Sigmoid colon (tissue), 7 donors: ENCODE data around the gene EIF4E. TPM values are rescaled to one million over a fixed set of nuclear protein-coding genes. Genes with fewer than 3 reads are reported as not detected.

Experiments used
- DNase-seq: peaks from one replicate; pipeline ENCODE4 v3.0.0-alpha.2; 2019
- H3K27ac ChIP-seq, 4 donors: fragments of 200-600 bp; sonication (generic); one replicate each; pipeline ENCODE4 v1.5.1; 2016 to 2019; ENCODE audit warnings: mild to moderate bottlenecking in 1 of 4
- H3K27me3 ChIP-seq, 3 donors: fragments of 200-600 bp; sonication (generic); one replicate each; pipeline ENCODE4 v1.5.1; 2019; ENCODE audit warnings: mild to moderate bottlenecking in 1 of 3
- H3K36me3 ChIP-seq, 4 donors: fragments of 200-600 bp; sonication (generic); one replicate each; pipeline ENCODE4 v1.5.1; 2016 to 2019
- H3K4me1 ChIP-seq, 4 donors: fragments of 200-600 bp; sonication (generic); one replicate each; pipeline ENCODE4 v1.5.1; 2017 to 2019
- H3K4me3 ChIP-seq, 4 donors: fragments of 200-600 bp; sonication (generic); one replicate each; pipeline ENCODE4 v1.5.1; 2017 to 2019; ENCODE audit warnings: mild to moderate bottlenecking in 2 of 4, moderate library complexity in 1 of 4
- H3K9me3 ChIP-seq, 4 donors: fragments of 200-600 bp in 3 of 4; sonication (generic) in 3 of 4; one replicate each; pipeline versions ENCODE4 v1.5.1 to v1.6.1; 2013 to 2019
- EP300 ChIP-seq, 4 donors: sonication (generic); formaldehyde crosslinking; IDR thresholded peaks; one replicate each; pipeline ENCODE4 v1.6.1; 2017; ENCODE audit warnings: antibody characterized with exemption in 4 of 4
- POLR2A ChIP-seq, 2 donors: fragments of 450-650 bp; IDR thresholded peaks; one replicate each; pipeline ENCODE4 v1.6.1; 2016; ENCODE audit warnings: antibody characterized with exemption in 2 of 2, mild to moderate bottlenecking in 2 of 2, moderate library complexity in 2 of 2
- POLR2AphosphoS5 ChIP-seq, 4 donors: sonication (generic); formaldehyde crosslinking; IDR thresholded peaks; one replicate each; pipeline ENCODE4 v1.6.1; 2017; ENCODE audit warnings: antibody characterized with exemption in 4 of 4
- WGBS, 2 donors: extraction: QIAGEN DNeasy Blood & Tissue Kit; methylation state at CpG; one replicate each; pipeline ENCODE4 v1.1.7; 2013; 5-methylcytosine and 5-hydroxymethylcytosine counted together
- intact Hi-C: fragments of 100-400 bp; cut with DNase I; formaldehyde crosslinking; loops from one replicate; pipeline ENCODE4 v1.15.1; 2023
- polyA plus RNA-seq, 3 donors: library from polyadenylated mRNA; stranded (reverse); fragments of 200-250 nt; gene quantifications; one replicate each; pipeline ENCODE4 v1.2.3, GENCODE V29; 2013
- total RNA-seq, 4 donors: library from RNA; depleted of rRNA; stranded (reverse); fragments of >200 nt; gene quantifications; one replicate each; pipeline ENCODE4 v1.1.0, GENCODE V29; 2016
- TF ChIP-seq, protein P1 (sequence below), 4 experiments: fragments of 450-650 bp in 3 of 4; fragments of 200-600 bp in 1 of 4; IDR thresholded peaks; one replicate each; pipeline ENCODE4 v1.5.1; 2016 to 2019; ENCODE audit warnings: antibody characterized with exemption in 4 of 4, mild to moderate bottlenecking in 3 of 4, moderate library complexity in 2 of 4
- donor health status: healthy with polysubstance abuse.
- donor health status: Bipolar disorder and iron deficiency.
- donor health status: healthy.

The EIF4E gene
- total and polyA plus RNA-seq, 7 donors: 38.5 to 115 (median 74.5) TPM

DNA sequence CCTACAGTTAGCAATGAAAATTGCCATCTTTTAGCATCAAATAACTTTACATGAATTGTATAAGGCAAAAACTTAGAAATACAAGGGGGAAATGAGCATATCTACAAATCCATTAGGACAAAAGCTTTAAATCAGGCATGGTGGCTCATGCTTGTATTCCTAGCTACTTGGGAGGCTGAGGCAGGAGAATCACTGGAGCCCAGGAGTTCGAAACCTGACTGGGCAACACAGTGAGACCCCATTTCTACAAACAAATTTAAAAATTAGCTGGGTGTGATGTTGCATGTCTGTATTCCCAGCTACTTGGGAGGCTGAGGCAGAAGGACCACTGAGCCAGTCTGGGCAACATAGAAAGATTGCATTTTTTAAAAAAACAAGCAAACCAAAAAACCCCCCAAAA lies 61.3 kb downstream of the EIF4E start:
- 94% methylated on average over 1 of the region's 1 CpG for WGBS, 2 donors
- no peak for DNase-seq
- Histone ChIP-seq H3K4me1 (no peaks in the 10 kb centered on the region), H3K9me3 (no peaks in the 10 kb centered on the region), H3K4me3 (no peak overlapping the region), H3K27me3 (no peaks in the 10 kb centered on the region), H3K36me3 (no peaks in the 10 kb centered on the region), H3K27ac (no peak overlapping the region)
- TF ChIP-seq, protein P1, sequence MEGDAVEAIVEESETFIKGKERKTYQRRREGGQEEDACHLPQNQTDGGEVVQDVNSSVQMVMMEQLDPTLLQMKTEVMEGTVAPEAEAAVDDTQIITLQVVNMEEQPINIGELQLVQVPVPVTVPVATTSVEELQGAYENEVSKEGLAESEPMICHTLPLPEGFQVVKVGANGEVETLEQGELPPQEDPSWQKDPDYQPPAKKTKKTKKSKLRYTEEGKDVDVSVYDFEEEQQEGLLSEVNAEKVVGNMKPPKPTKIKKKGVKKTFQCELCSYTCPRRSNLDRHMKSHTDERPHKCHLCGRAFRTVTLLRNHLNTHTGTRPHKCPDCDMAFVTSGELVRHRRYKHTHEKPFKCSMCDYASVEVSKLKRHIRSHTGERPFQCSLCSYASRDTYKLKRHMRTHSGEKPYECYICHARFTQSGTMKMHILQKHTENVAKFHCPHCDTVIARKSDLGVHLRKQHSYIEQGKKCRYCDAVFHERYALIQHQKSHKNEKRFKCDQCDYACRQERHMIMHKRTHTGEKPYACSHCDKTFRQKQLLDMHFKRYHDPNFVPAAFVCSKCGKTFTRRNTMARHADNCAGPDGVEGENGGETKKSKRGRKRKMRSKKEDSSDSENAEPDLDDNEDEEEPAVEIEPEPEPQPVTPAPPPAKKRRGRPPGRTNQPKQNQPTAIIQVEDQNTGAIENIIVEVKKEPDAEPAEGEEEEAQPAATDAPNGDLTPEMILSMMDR (IDR thresholded peaks at IDR 0.05): no peak
- TF ChIP-seq POLR2AphosphoS5 (IDR thresholded peaks at IDR 0.05) (no peak), POLR2A (IDR thresholded peaks at IDR 0.05) (no peak), EP300 (IDR thresholded peaks at IDR 0.05) (no peak)
- intact Hi-C loops: no loop called here

DNA sequence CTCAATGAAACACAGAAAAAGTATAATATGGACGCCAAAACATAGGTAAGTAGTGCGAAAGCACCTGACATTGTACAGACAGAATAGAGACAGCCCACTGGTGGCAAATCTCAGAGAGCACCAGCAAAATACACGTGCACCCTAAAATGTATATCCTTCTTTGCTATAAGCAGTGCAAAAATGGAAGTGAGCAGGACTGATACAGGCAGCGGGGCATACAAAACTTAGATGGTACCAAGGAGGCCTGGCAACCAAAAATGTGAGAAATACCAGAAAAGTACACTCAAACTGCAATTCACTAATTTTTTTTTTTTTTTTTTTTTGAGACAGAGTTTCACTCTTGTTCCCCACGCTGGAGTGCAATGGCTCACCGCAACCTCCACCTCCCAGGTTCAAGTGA lies 63.9 kb downstream of the EIF4E start:
- intact Hi-C loops: no loop called here
- WGBS, 2 donors: 85 to 94% methylated on average over 6 of the region's 6 CpGs
- Histone ChIP-seq H3K4me3 (no peak overlapping the region), H3K27ac (no peak overlapping the region), H3K4me1 (no peaks in the 10 kb centered on the region), H3K9me3 (no peaks in the 10 kb centered on the region), H3K36me3 (no peaks in the 10 kb centered on the region), H3K27me3 (no peaks in the 10 kb centered on the region)
- no peak for DNase-seq
- TF ChIP-seq POLR2AphosphoS5 (IDR thresholded peaks at IDR 0.05) (no peak), EP300 (IDR thresholded peaks at IDR 0.05) (no peak), POLR2A (IDR thresholded peaks at IDR 0.05) (no peak)
- TF ChIP-seq, protein P1 (IDR thresholded peaks at IDR 0.05): no peak

DNA sequence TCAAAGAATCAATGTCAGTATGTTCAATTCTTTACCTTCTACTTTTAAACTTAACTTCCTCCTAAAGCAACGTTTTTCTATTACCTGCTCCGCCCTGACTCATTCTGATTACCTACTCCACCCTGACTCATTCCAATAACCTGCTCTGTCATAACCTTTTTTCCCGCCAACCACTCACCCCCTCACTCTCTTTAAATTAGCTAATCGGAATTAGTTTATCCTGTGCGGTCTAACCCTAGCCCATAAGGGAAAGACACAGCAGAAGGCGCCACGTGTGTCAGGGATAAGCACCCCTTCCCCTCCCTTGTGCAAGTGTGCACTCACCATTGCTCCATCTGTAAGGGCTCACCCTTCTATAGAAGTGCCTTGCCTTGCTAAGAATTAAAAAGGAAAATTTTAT lies 64.4 kb downstream of the EIF4E start:
- WGBS, 2 donors: 43 to 66% methylated on average over 7 of the region's 7 CpGs
- Histone ChIP-seq H3K36me3 (no peaks in the 10 kb centered on the region), H3K4me1 (no peaks in the 10 kb centered on the region), H3K9me3 (no peaks in the 10 kb centered on the region), H3K4me3 (no peak overlapping the region), H3K27me3 (no peaks in the 10 kb centered on the region), H3K27ac (no peak overlapping the region)
- intact Hi-C loops: no loop called here
- TF ChIP-seq POLR2AphosphoS5 (IDR thresholded peaks at IDR 0.05) (no peak), EP300 (IDR thresholded peaks at IDR 0.05) (no peak), POLR2A (IDR thresholded peaks at IDR 0.05) (no peak)
- TF ChIP-seq, protein P1 (IDR thresholded peaks at IDR 0.05): no peak
- no peak for DNase-seq

DNA sequence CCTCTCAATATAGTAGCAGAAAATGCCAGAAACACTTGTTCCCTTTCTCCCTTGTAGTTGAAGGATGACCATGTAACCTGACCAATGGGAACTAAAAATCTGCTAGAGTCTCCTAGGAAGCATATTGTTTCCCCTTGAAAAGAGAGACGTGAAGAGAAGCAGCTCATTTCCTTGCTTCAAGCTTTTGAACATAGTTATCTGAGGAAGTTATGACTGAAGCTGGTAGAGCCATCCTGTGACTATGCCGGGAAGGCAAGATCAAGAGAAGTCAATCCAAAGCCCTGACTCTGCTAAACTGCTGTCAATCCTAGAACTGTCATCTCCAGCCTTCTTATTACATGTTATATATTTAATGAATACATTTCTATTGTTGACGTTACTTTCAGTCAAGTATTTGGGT lies 66.6 kb downstream of the EIF4E start:
- 81 to 83% methylated on average over 3 of the region's 3 CpGs for WGBS, 2 donors
- Histone ChIP-seq H3K27ac (no peak overlapping the region), H3K4me3 (no peak overlapping the region), H3K36me3 (no peaks in the 10 kb centered on the region), H3K27me3 (no peaks in the 10 kb centered on the region), H3K9me3 (no peaks in the 10 kb centered on the region), H3K4me1 (no peaks in the 10 kb centered on the region)
- intact Hi-C loops: no loop called here
- no peak for DNase-seq
- TF ChIP-seq POLR2AphosphoS5 (IDR thresholded peaks at IDR 0.05) (no peak), EP300 (IDR thresholded peaks at IDR 0.05) (no peak), POLR2A (IDR thresholded peaks at IDR 0.05) (no peak)
- TF ChIP-seq, protein P1 (IDR thresholded peaks at IDR 0.05): no peak

DNA sequence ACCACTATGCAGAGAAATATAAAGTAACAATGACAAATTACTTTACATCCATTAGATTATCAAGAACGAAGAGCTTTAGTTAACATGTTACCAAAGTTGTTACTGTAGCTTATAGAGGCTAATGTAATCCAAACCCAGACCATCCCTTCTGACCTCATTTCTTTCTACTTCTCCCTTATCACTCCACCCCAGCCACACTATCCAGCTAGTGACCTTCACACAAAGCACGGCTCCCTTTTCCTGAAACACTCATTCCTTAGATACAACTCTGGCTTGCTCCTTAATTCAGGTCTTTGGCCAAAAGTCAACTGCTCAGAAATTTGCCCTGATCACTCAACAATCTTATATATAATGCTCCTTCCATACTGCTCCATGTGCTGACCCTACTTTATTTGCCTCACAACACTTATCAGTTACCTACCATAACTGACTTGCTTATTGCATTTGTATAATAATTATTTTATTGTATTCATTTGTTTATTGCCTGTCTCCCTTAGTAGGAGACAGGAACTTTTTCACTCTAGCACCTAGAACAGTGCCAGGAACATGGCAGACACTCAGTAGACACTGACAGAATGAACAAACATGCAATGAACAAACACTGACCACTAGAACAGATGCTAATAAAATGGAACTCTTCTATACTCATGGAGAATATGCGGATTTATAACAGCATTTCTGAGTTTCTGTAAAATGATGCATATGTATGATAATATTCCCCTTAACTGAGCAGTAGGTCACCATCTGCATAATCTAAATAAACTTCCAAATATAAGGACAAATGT lies 67.6 kb downstream of the EIF4E start:
- Histone ChIP-seq H3K27ac (no peak overlapping the region), H3K27me3 (no peaks in the 10 kb centered on the region), H3K9me3 (no peaks in the 10 kb centered on the region), H3K4me3 (no peak overlapping the region), H3K4me1 (no peaks in the 10 kb centered on the region), H3K36me3 (no peaks in the 10 kb centered on the region)
- intact Hi-C loops: no loop called here
- TF ChIP-seq EP300 (IDR thresholded peaks at IDR 0.05): no peak
- TF ChIP-seq, protein P1 (IDR thresholded peaks at IDR 0.05): no peak
- DNase-seq: no peak
- 53 to 81% methylated on average over 3 of the region's 3 CpGs for WGBS, 2 donors
